Stimulated activated CD4-positive, alpha-beta T cell treated with anti-CD3 and anti-CD28 coated beads, Interleukin-2, amount 100 ng/mL, for 4 hours (primary cell): ENCODE data around the gene CHRDL2.

Source experiments
- DNase-seq: peaks from one replicate; pipeline ENCODE4 v3.0.0-alpha.2; 2020; ENCODE audit warnings: low read depth

CHRDL2 gene

GRCh38 chr11:74710281-74710938 is 20.8 kb downstream of the CHRDL2 start:
- DNase-seq, result no peak

- no peak for DNase-seq
Observed at GRCh38 chr11:74709175-74709574, 22.1 kb downstream of the CHRDL2 start.

GRCh38 chr11:74707602-74708510 is 23.4 kb downstream of the CHRDL2 start:
- DNase-seq, result no peak

- DNase-seq, result no peak
Observed at GRCh38 chr11:74707182-74707581, 24.0 kb downstream of the CHRDL2 start.

GRCh38 chr11:74703211-74703610 is 28.0 kb downstream of the CHRDL2 start:
- DNase-seq, result no peak

- DNase-seq, result peak; percentile 12
Observed at GRCh38 chr11:74702383-74703007, 28.7 kb downstream of the CHRDL2 start.

GRCh38 chr11:74701351-74701750 is 29.9 kb downstream of the CHRDL2 start:
- DNase-seq, result no peak

GRCh38 chr11:74699615-74700396 is 31.4 kb downstream of the CHRDL2 start:
- no peak for DNase-seq

- DNase-seq, result no peak
Observed at GRCh38 chr11:74697722-74698121, 33.5 kb downstream of the CHRDL2 start.

GRCh38 chr11:74696939-74697675 is 34.1 kb downstream of the CHRDL2 start:
- no peak for DNase-seq

GRCh38 chr11:74696500-74696899 is 34.7 kb downstream of the CHRDL2 start:
- no peak for DNase-seq

- DNase-seq, result no peak
Observed at GRCh38 chr11:74695705-74696280, 35.4 kb downstream of the CHRDL2 start.

GRCh38 chr11:74694136-74694930 is 36.9 kb downstream of the CHRDL2 start:
- DNase-seq, result no peak

- no peak for DNase-seq
Observed at GRCh38 chr11:74693531-74693930, 37.7 kb downstream of the CHRDL2 start.

GRCh38 chr11:74691755-74692154 is 39.5 kb downstream of the CHRDL2 start:
- no peak for DNase-seq

- no peak for DNase-seq
Observed at GRCh38 chr11:74689666-74690065, 41.6 kb downstream of the CHRDL2 start.

- no peak for DNase-seq
Observed at GRCh38 chr11:74687237-74688023, 43.8 kb downstream of the CHRDL2 start.

- DNase-seq, result no peak
Observed at GRCh38 chr11:74686792-74687191, 44.4 kb downstream of the CHRDL2 start.

- DNase-seq, result no peak
Observed at GRCh38 chr11:74685905-74686304, 45.3 kb downstream of the CHRDL2 start.
